Stimulated activated CD8-positive, alpha-beta memory T cell treated with anti-CD3 and anti-CD28 coated beads, Interleukin-15, amount 100 ng/mL, for 4 hours (primary cell): ENCODE data around the gene PNMA6E.
A peak's percentile ranks its signal among the peaks of the same experiment; 100 is the strongest.

Experiments
- DNase-seq, 2 donors: peaks; one replicate each; pipeline ENCODE4 v3.0.0-alpha.2; 2020; ENCODE audit warnings: low read depth in 2 of 2

The PNMA6E gene

GRCh38 chrX:153435845-153436244, 34.7 kb upstream of the PNMA6E start:
- no peak for DNase-seq

GRCh38 chrX:153434801-153435200, 33.7 kb upstream of the PNMA6E start:
- no peak for DNase-seq

DNA sequence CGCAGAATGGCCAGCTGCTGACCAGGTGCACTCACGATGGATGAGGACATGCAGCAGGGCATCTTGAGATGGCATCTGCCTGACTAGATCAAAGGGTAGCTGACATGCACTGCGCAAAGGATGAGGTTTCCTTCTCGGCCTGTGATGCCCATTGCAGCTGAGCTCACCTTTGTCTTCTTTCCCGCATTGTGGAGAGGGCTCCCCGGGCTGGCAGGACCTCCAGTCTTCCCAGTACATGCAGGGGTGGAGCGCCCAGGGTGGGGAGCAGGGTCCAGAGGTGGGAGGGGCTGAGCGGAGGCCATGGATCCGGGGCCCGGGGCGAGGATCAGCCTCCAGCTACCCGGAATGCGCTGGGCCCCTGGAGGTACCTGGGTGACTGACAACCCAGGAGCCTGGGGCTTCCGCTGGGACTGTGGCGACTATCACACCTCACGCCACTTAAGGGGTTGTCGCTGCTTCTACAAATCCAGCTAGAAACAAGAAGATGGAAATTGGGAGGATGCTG, 32.7 kb upstream of the PNMA6E start:
- no peak for DNase-seq

DNA sequence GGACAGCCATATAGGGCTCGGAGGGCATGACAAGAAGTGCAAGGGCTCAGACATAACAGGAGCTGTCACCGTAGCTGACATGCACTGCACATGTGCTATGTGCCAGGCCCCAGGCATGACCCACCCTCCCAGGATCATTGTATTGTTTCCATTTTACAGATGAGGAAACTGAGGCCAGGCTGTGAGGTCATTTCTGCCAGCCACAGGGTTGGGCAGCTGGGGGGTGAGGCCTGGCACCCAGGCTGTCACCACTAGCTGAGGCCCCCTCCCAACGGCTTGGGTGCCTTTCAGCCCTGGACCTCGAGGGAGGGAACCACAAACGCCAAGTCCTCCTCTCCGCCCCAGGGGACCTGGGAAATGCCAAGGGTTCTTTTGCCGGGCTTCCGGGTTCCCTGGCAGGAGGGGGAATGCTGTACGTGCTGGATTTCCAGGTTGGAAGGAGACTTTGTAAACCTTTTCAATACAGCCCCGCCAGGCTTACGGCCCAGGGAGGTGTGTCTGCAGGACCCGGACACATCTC, 32.1 kb upstream of the PNMA6E start:
- DNase-seq, result no peak

GRCh38 chrX:153430796-153431195, 29.6 kb upstream of the PNMA6E start:
- DNase-seq, result no peak

DNA sequence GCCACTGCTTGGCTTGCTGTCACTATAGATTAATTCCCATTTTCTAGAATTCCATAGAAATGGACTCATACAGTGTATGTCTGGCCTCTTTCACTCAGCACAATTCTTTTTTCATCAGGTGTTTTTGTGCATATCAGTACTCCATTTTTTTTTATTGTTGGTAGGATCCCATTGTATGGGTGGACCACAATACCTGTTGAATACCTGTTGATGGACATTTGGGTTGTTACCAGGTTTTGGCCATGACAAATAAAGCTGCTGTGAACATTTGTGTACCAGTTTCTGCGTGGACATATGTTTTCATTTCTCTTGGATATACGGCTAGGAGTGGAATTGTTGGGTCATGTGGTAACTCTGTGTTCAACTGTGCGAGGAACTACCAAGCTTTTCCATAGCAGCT, 25.1 kb upstream of the PNMA6E start:
- no peak for DNase-seq

GRCh38 chrX:153423652-153424051, 22.5 kb upstream of the PNMA6E start:
- no peak for DNase-seq

- no peak for DNase-seq
These were observed 20.7 kb upstream of the PNMA6E start for GRCh38 chrX:153421856-153422255.

- DNase-seq, result no peak
These were observed 19.9 kb upstream of the PNMA6E start for GRCh38 chrX:153420851-153421599.

- DNase-seq, result no peak
These were observed 16.5 kb upstream of the PNMA6E start for GRCh38 chrX:153417637-153418036.

DNA sequence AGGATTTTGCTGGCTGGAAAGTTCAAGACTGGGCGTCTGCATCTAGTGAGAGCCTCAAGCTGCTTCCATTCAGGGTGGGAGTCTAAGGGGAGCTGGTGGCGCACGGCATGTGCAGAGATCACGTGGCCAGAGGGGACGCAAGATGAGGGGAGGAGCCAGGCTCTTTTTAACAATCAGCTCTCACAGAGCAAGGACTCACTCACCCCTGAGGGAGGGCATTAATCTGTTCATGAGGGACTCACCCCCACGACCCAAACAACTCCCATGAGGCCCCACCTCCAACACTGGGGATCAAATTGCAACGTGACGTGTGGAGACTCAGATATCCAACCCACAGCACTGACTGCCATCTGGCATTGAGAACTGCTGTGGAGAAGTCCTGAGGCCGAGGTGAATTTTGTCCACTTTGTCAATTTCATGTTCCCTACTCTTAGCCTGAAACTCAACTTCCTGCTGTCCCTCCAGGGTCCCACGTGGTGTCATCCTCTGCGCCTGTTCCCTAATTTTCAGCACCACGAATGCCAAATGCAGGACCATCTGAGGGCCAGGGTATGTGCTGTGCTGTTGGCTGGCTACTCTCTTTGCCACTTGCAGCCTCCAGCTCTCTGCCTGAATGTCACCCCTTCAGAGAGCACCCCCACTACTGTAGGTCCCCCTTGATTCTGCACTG, 15.8 kb upstream of the PNMA6E start:
- DNase-seq, result no peak

DNA sequence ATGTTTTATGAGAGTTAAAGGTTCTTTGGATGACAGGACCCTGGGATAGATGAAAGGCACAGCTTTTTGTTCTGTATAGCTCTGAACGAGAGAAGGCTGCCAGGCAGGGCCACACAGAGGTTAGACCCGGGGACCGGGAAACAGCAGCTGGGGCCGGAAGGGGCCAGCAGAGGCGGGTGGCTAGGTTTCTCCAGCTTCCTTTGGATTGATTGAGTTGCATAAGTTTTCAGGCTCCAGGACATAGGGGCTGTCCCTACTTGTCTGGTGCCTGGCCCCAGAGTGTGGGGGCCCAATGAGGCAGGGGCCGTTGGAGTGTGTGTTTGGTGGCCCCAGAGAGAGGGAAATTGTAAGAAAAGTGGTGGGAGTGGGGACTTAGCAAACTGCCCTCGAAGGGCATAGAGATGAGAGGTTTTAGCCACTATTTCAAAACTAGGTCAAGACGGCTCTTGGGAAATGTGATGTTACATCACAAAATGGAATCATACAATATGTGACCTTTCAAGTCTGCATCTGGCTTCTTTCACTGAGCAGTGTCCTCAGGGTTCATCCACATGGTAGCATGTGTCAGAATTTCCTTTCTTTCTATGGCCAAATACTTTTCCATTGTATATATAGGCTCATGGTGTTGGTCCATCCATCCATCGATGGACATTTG, 13.8 kb upstream of the PNMA6E start:
- no peak for DNase-seq

GRCh38 chrX:153413731-153414130, 12.6 kb upstream of the PNMA6E start:
- DNase-seq, result no peak

DNA sequence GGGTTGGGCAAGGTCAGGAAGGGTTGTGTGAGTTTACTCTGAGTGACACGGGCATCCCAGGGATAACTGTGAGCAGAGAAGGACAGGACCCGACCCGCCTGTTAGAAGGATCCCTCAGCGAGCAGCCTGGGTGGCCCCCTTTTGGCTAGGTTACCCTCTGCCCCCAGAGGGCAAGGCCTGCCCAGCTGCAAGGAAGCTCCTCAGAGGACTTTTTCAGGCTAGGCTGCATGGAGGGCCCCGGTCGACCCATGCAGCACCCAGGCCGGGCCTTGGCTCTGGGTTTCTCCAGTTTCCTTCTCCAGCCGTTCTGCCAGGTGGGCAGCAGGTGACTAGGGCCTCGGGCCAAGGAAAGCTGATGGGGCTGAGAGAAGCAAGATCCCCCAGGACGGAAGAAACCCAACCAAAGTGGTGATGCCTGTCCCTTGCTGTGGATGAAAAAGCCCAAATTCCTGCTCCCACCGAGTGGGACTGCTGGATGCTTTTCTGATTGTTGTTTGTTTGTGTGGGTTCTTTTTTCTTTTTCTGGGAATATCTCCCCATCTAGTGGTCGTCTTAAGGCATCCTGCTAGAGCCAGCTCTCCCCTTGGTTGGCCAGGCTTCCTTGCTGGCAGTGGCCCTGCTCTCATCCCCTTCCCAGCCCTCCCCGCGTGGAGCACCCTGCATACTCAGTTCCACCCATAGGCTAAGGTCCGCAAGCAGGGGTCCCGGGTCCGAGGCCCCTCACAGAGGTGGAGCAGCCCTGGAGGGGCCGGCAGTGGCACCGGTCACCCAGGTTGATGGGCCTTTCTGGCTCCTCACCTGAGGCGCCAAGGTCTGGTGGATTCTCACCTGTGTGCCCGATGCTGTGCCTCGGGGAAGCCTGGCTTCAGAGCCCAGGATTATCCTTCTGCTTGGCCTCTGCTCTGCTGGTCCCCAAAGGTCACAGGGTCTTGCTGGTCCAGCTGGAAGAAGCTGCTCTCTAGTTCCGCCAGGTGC, 11.9 kb upstream of the PNMA6E start:
- no peak for DNase-seq

DNA sequence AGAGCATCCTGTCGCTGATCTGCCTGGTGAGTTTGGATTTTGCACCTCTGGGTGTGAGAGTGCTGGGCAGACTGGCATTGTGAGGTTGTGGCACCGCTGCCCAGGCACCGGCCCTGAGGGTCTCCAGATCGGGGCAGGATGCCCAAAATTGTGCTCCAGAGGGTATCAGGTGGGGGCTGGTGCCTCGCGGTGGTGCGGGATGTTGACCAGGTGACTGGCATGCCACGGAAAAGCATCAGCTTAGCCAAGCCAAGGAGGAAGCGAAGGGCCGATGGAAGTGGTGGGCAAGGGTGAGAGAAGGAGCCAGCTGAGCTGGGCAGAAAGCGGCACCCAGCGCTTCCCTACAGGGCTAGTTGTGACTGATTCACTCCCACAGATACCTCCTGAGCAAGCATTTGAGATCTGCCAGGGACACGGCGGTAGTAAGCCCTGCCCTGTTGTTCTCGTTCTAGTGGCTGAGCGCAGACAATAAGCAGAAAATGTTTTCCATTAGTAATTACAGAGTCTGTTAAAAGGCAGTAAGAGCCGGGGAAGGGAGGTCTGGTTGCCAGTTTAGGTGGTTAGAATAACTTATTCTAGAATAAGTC, 10.9 kb upstream of the PNMA6E start:
- no peak for DNase-seq

DNA sequence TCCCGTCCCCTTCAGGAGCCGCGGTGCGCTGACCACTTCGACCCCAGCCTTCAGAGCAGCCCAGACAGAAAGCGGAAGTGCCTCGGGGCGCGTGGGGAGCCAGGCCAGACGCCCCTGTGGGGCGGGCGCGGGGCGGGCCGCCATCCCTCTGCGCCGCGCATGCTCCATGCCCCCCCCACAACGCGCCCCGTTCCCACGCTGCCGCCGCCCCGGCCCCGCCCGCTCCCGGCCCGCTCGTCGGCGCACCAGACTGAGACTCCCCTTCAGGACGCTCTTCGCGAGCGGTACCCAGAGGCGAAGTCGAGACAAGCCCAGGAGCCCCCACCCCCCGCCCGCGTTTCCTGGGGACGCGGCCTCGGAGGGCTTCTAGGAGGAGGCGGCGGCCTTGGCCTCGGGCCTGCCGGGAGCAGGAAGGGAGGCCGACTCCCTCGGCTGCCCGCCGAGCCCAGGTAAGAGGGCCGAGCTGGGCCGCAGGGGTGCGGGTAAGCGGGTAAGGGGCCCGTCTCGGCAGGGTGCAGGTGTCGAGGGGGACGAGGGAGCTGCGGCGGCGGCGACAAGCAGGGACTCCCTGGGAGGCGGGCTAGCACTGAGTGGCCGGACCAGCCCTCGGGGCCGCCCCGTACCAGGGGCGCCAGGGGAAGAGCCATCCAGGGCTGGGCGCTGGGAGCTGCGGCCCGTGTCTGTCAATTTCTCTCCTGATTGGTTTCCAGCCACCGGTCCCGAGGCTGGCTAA, 10.3 kb upstream of the PNMA6E start, which contains the start of gene ZFP92:
TSS of gene ZFP92 (plus strand) at position 218 of the 733 bp plus-strand sequence. CDS start 6,851 bp downstream, outside the sequence.
- DNase-seq, result peak in 1 of 2 donors; percentile 36

DNA sequence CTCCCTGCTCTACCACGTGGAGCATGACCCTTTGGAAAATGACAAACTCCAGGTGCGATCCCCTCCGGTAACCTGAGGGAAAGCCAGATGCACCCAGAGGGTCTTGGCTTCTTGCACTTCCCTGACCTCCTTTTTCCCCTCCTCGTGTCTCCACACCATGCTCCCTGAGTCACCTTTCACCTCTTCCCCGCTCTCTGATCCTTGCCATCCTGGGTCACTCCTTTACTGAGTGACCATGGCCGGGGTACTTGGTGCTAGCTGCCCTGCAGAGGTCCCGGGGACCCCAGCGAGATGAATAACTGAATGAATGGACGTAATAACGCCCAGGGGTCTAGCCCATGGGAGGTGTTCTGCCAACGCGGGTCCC, 9.7 kb upstream of the PNMA6E start:
- DNase-seq, result no peak

DNA sequence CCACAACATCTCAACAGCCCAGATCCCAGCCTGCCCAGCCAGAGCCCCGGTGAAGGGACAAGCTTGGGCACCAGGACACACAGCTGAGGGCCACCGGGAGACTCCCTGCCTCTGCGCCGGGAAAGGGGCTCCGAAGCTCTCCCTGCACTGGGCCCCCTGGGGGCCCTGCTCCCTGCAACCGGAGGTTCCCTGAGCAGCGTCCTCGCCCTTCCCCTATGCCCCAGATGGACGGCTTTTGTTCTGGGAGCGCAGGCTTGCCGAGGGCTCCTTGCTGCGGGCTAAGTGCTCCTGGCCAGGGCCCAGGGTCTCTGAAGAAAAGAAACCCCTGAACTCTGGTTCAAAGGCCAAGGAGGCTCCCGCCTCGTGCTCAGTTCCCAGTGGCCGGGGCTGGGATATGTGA, 9.2 kb upstream of the PNMA6E start:
- no peak for DNase-seq

- DNase-seq, result no peak
These were observed 8.4 kb upstream of the PNMA6E start for GRCh38 chrX:153409414-153410101.
